ENCODE data around the gene FBXL7. TPM values are rescaled to one million over a fixed set of nuclear protein-coding genes. Genes with fewer than 3 reads are reported as not detected.

The FBXL7 gene
- total and polyA plus RNA-seq, 2 experiments from 2014 or later = 4.5 to 15.2 TPM

- Mint-ChIP-seq H3K27ac (no peak overlapping the region), H3K4me1 (peaks cover 24% of the 10 kb centered on the region), H3K27me3 (ENCODE audit: insufficient read depth, low read depth, poor library complexity) (peaks cover 2% of the 10 kb centered on the region), H3K4me3 (no peak overlapping the region), H3K9me3 (no peaks in the 10 kb centered on the region), H3K36me3 (ENCODE audit: low read depth) (peaks cover 7% of the 10 kb centered on the region; the same call in 1 of the 3 replicates)
- Histone ChIP-seq H3K4me3 (no peak overlapping the region), H4K20me1 (replicated peaks; ENCODE audit: insufficient read depth) (peaks cover 8% of the 10 kb centered on the region; the same call in 1 of the 2 replicates), H3K4me1 (ENCODE audit: insufficient read depth) (peaks cover 32% of the 10 kb centered on the region), H3K36me3 (ENCODE audit: insufficient read depth) (no peaks in the 10 kb centered on the region), H3K27ac (ENCODE audit: low read depth) (no peak overlapping the region), H3K27me3 (ENCODE audit: insufficient read depth) (no peaks in the 10 kb centered on the region), H3K4me2 (no peak overlapping the region), H3F3A (replicated peaks; ENCODE audit: low read depth) (no peaks in the 10 kb centered on the region), H3K9me2 (ENCODE audit: insufficient read depth) (peaks cover 3% of the 10 kb centered on the region), H2AFZ (no peak overlapping the region), H3K79me2 (replicated peaks; ENCODE audit: insufficient read depth) (peaks cover 89% of the 10 kb centered on the region)
- DNase-seq (ENCODE audit: low spot score) = no peak
- ATAC-seq = no peak
- no peak for TF ChIP-seq ZNF462 (CRISPR knock-in tag; IDR thresholded peaks at IDR 0.05)
- TF ChIP-seq CTCF (conservative IDR thresholded peaks at IDR 0.05; ENCODE audit: low read depth in 2 of 2) = no peak
- no peak for TF ChIP-seq REST (IDR thresholded peaks at IDR 0.05; ENCODE audit: unreplicated experiment)
- TF ChIP-seq POLR2AphosphoS5 (IDR thresholded peaks at IDR 0.05; ENCODE audit: low read depth) = no peak
- TF ChIP-seq ZNF114 (CRISPR knock-in tag; IDR thresholded peaks at IDR 0.05) = no peak
- no peak for TF ChIP-seq EZH2 (IDR thresholded peaks at IDR 0.05; ENCODE audit: low read depth, unreplicated experiment)
- no peak for TF ChIP-seq CREB1 (CRISPR knock-in tag; IDR thresholded peaks at IDR 0.05; ENCODE audit: low read depth)
- no peak for TF ChIP-seq ZNF331 (CRISPR knock-in tag; IDR thresholded peaks at IDR 0.05; ENCODE audit: low read depth)
- no peak for TF ChIP-seq EZH2phosphoT487 (IDR thresholded peaks at IDR 0.05; ENCODE audit: unreplicated experiment)
- no peak for TF ChIP-seq ETS1 (IDR thresholded peaks at IDR 0.05)
- TF ChIP-seq JUNB (IDR thresholded peaks at IDR 0.05; ENCODE audit: unreplicated experiment) = no peak
- TF ChIP-seq NANOG (IDR thresholded peaks at IDR 0.05; ENCODE audit: borderline replicate concordance) = no peak
- TF ChIP-seq STAT1 (IDR thresholded peaks at IDR 0.05; ENCODE audit: unreplicated experiment) = no peak
Measured at GRCh38 chr5:15513431-15513830, 13.5 kb downstream of the FBXL7 start.
